NCI-H510A (cell line): ENCODE data around the gene RAD21L1.

ENCODE experiments used
- DNase-seq: peaks from one replicate; lab custom pipeline; 2025; lab: John Stamatoyannopoulos, UW

The RAD21L1 gene

GRCh38 chr20:1225783-1226654 lies at the start of gene RAD21L1:
Gene RAD21L1, plus strand, starts transcription at chr20:1226044. Its CDS starts 2,410 bp downstream, at chr20:1228454.
- DNase-seq, result no peak

GRCh38 chr20:1177680-1178079 lies 48.2 kb upstream of the RAD21L1 start:
- DNase-seq, result no peak

- DNase-seq, result no peak
Observed at GRCh38 chr20:1178103-1178502, 47.7 kb upstream of the RAD21L1 start.

- no peak for DNase-seq
Observed at GRCh38 chr20:1178623-1179022, 47.2 kb upstream of the RAD21L1 start.

- no peak for DNase-seq
Observed at GRCh38 chr20:1180949-1181348, 44.9 kb upstream of the RAD21L1 start.

- no peak for DNase-seq
Observed at GRCh38 chr20:1182106-1182505, 43.7 kb upstream of the RAD21L1 start.

DNA sequence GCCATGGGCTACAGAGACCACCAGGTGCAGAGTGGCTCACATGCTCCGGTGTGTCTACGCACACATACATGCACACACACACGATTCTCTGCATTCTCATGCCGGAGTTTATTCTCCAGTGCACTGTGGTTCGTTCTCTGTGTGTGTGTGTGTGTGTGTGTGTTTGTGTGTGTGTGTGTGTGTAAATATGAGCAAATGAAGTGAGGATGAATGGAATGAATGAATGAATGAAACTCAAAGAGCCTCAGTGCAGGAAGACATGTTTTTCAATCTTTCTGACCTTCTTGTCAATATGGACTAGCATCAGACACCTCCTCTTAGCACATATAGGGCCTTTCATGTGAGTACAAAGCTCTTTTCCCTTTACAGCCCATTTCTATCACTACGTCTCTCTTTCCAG lies 42.7 kb upstream of the RAD21L1 start:
- no peak for DNase-seq

- no peak for DNase-seq
Observed at GRCh38 chr20:1184260-1184637, 41.6 kb upstream of the RAD21L1 start.

- no peak for DNase-seq
Observed at GRCh38 chr20:1184638-1185315, 41.1 kb upstream of the RAD21L1 start, which contains the start of gene TMEM74B. Gene TMEM74B, minus strand, starts transcription at chr20:1184981. Its CDS starts 1,180 bp downstream, at chr20:1183801.

- peak; percentile 16 for DNase-seq
Observed at GRCh38 chr20:1185316-1185741, 40.5 kb upstream of the RAD21L1 start.

DNA sequence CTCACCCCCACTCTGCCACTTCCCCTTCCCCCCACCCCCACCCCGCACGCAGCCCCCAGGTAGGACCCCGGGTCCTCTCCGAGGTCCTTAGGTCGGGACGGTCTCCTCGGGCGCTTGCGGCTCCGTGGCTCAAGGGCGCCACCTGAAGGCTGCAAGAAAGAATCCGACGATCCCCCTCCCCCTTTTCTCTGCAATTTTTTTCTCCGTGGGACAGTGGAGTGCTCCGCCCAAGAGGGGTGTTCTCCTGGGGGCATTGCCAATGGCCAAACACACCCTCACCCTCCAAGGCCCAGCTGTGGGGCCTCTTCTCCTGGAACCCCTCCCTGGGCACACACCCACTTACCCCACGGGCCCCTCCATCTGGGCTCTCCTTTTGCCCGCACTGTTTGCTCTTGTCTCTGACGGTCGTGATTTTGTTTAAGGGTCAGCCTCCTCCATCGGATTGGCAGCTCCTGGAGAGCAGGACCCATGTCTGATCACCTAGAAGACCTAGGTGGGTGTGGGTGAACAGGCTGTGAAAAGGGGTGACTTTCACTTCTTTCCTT lies 40.0 kb upstream of the RAD21L1 start:
- peak; percentile 52 for DNase-seq

DNA sequence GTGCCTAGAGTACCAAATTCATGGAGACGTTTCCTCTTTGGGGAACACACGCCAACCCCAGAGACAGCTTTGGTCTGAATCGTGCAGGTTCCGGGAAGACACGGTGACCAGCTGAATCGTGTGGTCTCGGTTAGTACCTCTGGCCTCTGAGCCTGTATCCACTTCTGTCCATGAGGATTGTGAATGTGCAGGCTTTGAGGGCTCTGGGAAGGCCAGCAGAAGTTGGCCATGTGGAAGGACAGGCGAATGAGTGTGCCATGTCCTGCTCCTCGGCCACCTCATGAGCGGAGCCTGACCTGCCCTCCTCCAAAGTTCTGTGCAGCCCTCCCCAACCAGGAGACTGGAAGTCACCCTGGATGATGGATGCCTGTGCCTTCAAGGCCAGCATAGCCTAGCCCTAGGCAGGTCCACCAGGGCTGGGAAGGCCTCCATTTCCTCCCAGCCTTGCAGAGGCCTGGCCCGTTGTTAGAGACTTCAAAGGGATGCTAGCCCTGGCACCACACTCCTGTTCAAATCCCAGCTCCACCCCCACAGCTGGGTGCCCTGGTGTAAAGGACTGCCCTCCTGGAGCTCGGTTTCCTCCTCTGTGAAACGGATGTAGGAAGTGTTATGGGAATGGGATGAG lies 39.4 kb upstream of the RAD21L1 start:
- DNase-seq, result no peak

DNA sequence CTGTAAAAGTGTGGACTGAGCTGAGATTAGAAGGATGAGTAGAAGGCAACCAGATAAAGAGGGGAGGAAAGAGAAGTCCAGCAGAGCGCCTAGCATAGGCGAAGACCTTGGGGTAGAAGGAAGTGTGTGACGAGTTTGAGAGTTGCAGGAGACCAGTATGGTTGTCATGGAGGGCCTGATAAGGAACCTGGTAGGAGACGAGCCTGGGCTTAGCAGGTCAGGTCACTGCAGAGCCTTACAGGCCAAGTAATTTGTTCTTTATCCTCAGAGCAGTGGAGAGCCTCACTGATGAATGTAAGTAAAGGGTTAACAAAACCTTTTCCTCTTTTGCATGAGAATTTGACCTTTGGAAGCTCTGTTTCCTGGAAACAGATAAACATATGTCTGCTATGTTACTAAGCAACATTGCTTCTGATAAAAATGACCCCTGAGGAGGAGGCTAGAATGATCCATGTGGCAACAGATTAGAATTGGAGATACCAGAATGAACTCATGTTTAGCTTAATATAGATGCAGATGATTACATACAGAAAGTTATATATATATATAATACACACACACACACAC lies 38.2 kb upstream of the RAD21L1 start:
- DNase-seq, result no peak

DNA sequence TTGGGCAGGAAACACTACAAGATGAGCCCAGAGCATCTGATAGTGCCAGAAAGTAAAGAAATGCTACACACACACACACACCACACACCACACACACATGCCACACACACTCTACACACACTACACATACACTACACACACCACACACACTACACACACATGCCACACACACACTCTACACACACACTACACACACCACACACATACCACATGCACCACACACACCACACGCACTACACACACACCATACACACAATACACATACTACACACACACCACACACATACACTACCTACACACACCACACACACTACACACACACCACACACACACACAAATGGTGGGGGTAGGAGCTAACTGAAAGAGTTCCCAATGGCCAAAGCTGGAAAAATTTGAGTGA lies 37.5 kb upstream of the RAD21L1 start:
- DNase-seq, result no peak

DNA sequence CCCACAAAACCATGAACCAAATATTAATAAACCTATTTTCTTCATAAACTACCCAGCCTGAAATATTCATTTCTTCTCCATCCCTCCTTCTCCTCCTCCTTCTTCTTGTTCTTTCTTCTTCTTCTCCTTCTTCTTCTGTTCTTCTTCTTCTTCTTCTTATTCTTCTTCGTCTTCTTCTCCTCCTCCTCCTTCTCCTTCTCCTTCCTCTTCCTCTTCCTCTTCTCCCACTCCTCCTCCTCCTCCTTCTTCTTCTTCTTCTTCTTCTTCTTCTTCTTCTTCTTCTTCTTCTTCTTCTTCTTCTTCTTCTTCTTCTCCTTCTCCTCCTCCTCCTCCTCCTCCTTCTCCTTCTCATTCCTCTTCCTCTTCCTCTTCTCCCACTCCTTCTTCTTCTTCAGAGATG lies 36.0 kb upstream of the RAD21L1 start:
- no peak for DNase-seq

GRCh38 chr20:1190847-1191246 lies 35.0 kb upstream of the RAD21L1 start:
- no peak for DNase-seq

DNA sequence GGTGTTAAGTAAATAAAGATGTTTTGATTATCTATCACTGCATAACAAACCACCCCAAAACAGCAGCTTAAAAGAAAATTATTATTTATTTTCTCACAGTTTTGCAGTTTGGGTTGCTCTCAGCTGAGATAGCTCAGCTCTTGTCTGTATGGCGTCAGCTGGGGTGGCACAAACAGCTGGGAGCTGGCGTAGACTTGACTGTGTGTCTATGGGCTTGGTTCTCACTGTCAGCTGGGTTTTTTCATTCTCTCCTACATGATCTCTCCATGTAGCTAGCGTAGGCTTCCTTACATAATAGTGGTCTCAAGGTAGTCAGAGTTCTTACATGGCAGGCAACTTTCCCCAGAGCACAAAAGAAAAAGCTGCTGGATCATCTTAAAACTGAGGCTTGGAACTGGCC lies 34.5 kb upstream of the RAD21L1 start:
- DNase-seq, result no peak

GRCh38 chr20:1195226-1195625 lies 30.6 kb upstream of the RAD21L1 start:
- no peak for DNase-seq

GRCh38 chr20:1196634-1197033 lies 29.2 kb upstream of the RAD21L1 start:
- DNase-seq, result no peak

DNA sequence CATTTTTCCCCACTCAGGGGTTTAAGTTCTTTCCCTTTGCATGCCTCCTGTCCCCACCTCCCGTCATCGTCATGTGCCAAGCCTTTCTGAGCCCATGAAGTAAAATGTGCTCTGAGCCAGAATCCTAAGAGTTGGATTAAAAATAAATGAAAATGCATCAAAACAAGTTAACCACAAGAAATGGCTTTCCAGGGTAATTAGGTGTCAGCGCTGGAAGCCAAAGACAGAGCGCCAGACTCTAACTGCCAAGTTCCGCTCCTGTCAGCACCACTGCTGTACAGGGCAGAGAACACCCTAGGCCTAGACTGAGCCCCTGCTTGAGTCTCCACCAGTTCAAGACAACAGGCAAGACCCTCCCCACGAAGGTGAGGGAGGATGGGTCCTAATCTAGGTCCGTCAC lies 28.0 kb upstream of the RAD21L1 start:
- no peak for DNase-seq

DNA sequence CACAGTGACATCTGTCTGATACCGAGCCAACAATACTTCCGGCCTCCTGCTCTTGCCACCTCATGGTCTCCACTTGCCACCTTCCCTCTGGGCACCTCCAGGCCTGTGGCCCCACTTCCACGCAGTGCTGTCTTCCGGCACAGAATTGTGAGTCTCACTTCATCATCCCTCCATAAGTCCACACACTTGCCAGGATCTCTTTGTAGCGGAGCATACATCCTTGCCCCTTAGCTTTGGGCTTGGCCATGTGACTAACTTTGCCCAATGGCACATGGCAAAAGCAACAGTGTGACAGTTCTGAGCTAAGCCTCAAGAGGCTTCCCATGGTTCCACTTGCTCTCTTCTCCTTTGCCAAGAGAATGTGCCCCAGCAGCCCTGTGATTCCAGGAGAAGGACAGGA lies 27.1 kb upstream of the RAD21L1 start:
- no peak for DNase-seq

DNA sequence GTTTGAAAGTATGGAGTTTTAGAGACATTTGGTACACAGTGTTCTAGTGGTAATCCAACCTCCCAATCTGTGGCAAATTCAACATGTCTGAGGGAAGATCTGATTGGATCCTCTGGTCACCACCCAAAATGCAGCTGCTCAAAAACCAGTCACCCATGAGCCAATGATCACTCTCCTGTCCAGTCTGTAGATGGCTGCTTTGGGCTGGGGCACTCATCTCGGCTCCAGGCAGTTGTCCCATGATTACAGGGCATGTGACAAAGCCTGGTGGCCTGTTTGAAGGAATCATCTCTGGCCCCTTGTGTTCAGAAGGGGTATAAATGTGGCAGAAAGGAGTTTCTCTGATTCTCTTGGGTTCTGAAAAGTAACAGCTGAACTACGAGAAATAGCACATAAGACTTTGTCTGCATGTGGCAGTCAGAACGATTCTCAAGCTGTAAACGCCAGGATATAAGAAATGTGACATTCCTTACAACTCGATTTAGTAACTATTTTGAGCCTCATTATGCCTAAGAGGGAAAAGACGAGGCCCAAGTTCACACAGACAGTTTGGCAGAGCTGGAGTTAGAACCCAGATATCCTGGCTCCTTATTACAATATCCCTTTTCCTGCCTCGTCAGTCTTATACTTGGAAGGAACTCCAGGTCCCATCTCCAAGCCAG lies 26.5 kb upstream of the RAD21L1 start:
- DNase-seq, result no peak
